Activated T-cell treated with anti-CD3 and anti-CD28 coated beads, Interleukin-2, amount 50 U/mL, for 72 hours (primary cell): ENCODE results near the gene SLC41A3. TPM values are rescaled to one million over a fixed set of nuclear protein-coding genes. Genes with fewer than 3 reads are reported as not detected.
"Not testable (repeated sequence)": the region's sequence is repeated elsewhere in the genome, so short reads cannot be mapped to it uniquely, and the experiment has no call there.

Experiments used
- ATAC-seq, 2 donors: fragments of 150-1000 bp; cut with Tn5 transposase; replicated peaks in 1 of 2; 2 replicates each; pipeline ENCODE4 v1.10.0; 2021; ENCODE audit warnings: moderate library complexity in 2 of 2, mild to moderate bottlenecking in 1 of 2
- DNase-seq, 2 donors: peaks; one replicate each; pipeline ENCODE4 v3.0.0; 2021 to 2022; ENCODE audit warnings: mixed read lengths in 1 of 2
- H3K27ac Mint-ChIP-seq: one replicate; pipeline ENCODE4 v1.8.0; 2022; ENCODE audit warnings: mild to moderate bottlenecking, moderate library complexity, mixed read lengths
- H3K27me3 Mint-ChIP-seq: one replicate; pipeline ENCODE4 v1.8.0; 2022; ENCODE audit warnings: low read depth, mixed read lengths
- H3K36me3 Mint-ChIP-seq, 2 donors: one replicate each; pipeline ENCODE4 v1.8.0; 2022; ENCODE audit warnings: mixed read lengths in 2 of 2, mild to moderate bottlenecking in 1 of 2; ENCODE audit not compliant: insufficient read depth in 2 of 2
- H3K4me1 Mint-ChIP-seq: one replicate; pipeline ENCODE4 v1.8.0; 2022; ENCODE audit warnings: low read depth, mixed read lengths
- H3K4me3 Mint-ChIP-seq, 2 donors: one replicate each; pipeline ENCODE4 v1.8.0; 2022; ENCODE audit warnings: mild to moderate bottlenecking in 2 of 2, mixed read lengths in 2 of 2, moderate library complexity in 2 of 2
- H3K9me3 Mint-ChIP-seq, 2 donors: one replicate each; pipeline ENCODE4 v1.8.0; 2022; ENCODE audit warnings: mixed read lengths in 2 of 2
- total RNA-seq, 2 donors: library from RNA; stranded (reverse); gene quantifications; one replicate each; pipeline ENCODE4 v1.2.3, GENCODE V29; 2022

SLC41A3 gene
- total RNA-seq, 2 donors from 2014 or later = 32.3 to 34.5 TPM

DNA sequence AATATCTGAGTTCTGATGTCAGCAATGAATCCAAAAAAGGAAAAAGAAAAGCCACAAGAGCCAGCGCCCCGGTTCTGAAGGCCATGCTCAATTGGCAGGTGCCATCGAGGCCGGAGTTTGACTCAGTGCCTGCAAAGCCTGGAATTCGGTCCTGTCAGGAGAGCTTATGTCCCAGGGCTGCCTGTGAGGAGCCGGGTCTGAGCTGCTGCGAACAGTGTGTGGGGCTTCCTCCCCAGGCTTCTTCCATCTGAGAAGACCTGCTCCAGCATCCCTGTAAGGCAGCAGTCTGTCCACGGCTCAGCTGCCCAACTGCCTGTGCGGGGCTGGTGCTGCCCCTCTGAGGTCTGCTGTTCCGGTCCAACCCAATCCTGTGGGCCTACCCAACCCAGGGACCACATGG, 68.8 kb downstream of the SLC41A3 start:
- Mint-ChIP-seq H3K27me3 (no peaks in the 10 kb centered on the region), H3K4me3 (no peak overlapping the region), H3K9me3 (no peaks in the 10 kb centered on the region), H3K4me1 (no peaks in the 10 kb centered on the region), H3K27ac (no peak overlapping the region), H3K36me3 (peaks cover 6 to 8% of the 10 kb centered on the region in 2 donors)
- ATAC-seq (no peak), DNase-seq (no peak)

DNA sequence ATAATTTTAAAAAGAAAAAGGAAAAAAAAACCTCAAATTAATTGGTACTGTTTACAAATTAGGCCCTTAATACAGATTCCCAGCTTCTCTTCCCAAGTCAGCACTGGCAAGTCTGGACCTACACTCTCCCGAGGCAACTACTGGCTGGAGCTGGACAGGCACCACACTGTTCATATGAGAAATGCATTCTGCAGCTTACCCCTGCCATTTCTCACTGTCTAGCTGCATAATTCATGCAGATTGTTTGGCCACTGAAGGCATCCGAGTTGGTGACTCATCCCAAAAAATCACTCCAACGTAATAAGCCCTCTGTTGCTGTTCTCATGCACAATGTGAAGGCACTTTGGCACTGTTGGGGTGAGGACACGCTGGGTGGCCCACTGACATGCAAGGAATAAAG, 69.7 kb downstream of the SLC41A3 start:
- DNase-seq (no peak), ATAC-seq (no peak)
- H3K36me3 Mint-ChIP-seq = peaks cover 6 to 8% of the 10 kb centered on the region in 2 donors
- no peaks in the 10 kb centered on the region for H3K27me3 Mint-ChIP-seq
- H3K27ac Mint-ChIP-seq = no peak overlapping the region
- no peak overlapping the region for H3K4me3 Mint-ChIP-seq
- no peaks in the 10 kb centered on the region for H3K4me1 Mint-ChIP-seq
- no peaks in the 10 kb centered on the region for H3K9me3 Mint-ChIP-seq

DNA sequence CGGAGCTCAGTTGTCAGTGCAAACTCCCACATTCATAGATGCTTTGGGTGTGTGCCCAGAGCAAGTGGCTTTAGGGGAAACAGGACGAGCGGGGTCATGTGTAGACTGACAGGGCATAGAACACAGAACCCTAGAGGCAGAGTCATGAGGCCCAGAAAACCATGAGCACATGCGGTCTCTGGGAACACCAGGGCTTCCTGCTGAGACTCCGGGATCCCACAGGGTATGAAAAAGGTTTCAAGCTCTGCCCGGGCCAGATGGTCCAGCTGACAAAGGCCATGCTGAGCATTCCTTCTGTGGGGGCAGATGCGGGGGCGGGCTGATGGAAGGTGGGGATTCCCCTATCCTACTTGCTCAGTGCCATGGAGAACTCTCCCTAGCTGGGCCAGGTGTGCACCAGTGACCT, 70.2 kb downstream of the SLC41A3 start:
- Mint-ChIP-seq H3K27ac (no peak overlapping the region), H3K9me3 (no peaks in the 10 kb centered on the region), H3K27me3 (no peaks in the 10 kb centered on the region), H3K36me3 (peaks cover 6 to 8% of the 10 kb centered on the region in 2 donors), H3K4me3 (no peak overlapping the region), H3K4me1 (no peaks in the 10 kb centered on the region)
- DNase-seq (no peak), ATAC-seq (no peak)

DNA sequence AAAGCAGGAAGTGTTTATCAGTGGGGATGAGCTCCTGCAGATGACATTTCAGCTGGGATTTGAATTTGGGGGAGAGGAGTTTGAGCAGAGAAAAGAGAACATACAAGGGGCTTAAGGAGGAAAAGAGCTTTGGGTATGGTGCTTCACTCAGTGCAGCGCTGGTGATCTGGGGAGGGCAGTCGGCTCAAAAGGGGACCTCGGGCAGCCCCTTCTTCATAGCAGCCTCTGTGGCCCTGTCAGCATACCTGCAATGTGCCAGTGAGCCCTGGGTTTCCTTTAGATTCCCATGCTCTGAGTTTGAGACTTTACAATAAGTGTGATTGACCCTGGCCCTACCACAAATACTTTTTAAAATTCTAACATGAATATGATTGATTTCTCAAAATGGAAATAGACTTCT, 74.7 kb downstream of the SLC41A3 start:
- H3K9me3 Mint-ChIP-seq = no peaks in the 10 kb centered on the region
- H3K4me1 Mint-ChIP-seq = no peaks in the 10 kb centered on the region
- H3K27ac Mint-ChIP-seq = no peak overlapping the region
- peaks cover 7 to 8% of the 10 kb centered on the region in 2 donors for H3K36me3 Mint-ChIP-seq
- ATAC-seq (no peak), DNase-seq (no peak)
- H3K4me3 Mint-ChIP-seq = no peak overlapping the region
- no peaks in the 10 kb centered on the region for H3K27me3 Mint-ChIP-seq

DNA sequence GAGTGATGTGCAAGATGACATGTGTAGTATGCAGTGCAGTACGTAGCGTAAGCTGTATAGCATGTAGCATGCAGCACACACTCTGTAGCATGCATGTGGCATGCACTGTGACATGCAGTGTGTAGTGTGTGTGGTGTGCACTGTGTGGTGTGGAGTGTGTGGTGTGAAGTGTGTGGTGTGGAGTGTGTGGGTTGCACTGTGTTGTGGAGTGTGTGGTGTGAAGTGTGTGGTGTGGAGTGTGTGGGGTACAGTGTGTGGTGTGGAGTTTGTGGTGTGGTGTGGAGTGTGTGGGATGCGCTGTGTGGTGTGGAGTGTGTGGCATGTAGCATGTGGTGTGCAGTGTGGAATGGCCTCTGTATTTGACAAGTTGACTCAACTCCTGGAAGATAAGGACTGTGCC, 75.7 kb downstream of the SLC41A3 start:
- ATAC-seq (peak in 1 of 2 donors; percentile 31), DNase-seq (no peak)
- Mint-ChIP-seq H3K27ac (no peak overlapping the region), H3K36me3 (peaks cover 7 to 8% of the 10 kb centered on the region in 2 donors), H3K4me1 (no peaks in the 10 kb centered on the region), H3K27me3 (no peaks in the 10 kb centered on the region), H3K4me3 (no peak overlapping the region), H3K9me3 (no peaks in the 10 kb centered on the region)

DNA sequence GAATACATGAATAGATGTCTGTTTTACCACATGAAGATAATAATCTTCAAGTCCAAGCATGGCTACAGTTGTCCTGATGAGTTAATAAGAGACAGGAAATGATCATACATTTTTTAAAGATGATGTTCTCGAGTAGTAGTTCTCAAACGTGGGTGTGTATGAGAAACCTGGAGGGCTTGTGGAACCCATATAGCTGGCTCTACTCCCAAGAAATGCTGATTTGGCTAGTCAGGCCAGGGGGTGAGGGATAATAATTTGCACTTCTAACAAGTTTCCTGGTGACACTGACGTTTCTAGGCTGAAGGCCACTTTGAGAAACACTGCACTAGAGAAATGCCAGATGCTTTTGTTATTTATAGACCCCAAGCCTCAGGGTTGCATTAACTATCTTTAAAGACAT, 78.0 kb downstream of the SLC41A3 start:
- Mint-ChIP-seq H3K4me3 (no peak overlapping the region), H3K4me1 (no peaks in the 10 kb centered on the region), H3K27ac (no peak overlapping the region), H3K27me3 (no peaks in the 10 kb centered on the region), H3K36me3 (peaks cover under 1 to 3% of the 10 kb centered on the region in 2 donors), H3K9me3 (peaks cover 2 to 5% of the 10 kb centered on the region in 2 donors)
- DNase-seq = no peak
- no peak for ATAC-seq

DNA sequence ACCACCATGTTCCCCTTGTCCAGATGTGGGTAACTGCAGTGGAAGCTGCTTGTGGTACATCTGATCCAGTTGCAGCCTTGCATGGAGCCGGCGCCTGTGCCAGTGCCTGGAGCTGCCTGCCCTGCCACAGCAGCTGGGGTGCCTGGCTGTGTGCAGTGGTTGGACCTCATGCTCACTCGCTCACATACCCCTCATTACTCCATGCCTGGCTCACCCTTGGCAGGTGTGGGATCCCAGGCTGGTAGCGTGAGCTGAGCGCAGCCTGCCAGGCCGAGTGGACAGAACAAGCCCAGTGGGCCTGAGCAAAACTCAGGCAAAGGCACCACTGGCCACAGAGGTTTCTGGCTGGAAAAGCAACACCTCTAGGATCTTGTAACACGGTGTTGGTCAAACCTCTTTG, 79.2 kb downstream of the SLC41A3 start:
- ATAC-seq (no peak), DNase-seq (no peak)
- Mint-ChIP-seq H3K27me3 (no peaks in the 10 kb centered on the region), H3K4me1 (no peaks in the 10 kb centered on the region), H3K27ac (no peak overlapping the region), H3K9me3 (peaks cover 2 to 5% of the 10 kb centered on the region in 2 donors), H3K4me3 (no peak overlapping the region), H3K36me3 (peaks cover 0 to 3% of the 10 kb centered on the region in 2 donors)

DNA sequence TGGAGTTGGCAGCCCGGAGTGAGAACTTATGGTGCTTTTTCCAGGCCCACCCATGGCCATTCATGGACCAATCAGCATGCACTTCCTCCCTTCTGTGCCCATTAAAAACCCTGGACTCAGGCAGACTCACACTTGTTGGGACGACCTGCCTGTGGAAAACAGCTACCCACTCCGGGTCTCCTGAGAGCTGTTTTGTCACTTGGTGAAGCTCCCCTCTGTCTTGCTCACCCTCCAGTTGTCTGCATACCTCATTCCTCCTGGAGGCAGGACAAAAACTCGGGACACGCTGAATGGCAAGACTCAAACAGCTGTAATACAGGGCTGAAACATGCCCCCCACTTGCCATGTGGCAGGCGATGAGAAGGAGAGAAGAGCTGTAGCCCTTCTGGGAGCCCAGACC, 79.7 kb downstream of the SLC41A3 start:
- Mint-ChIP-seq H3K36me3 (peaks cover 0 to 5% of the 10 kb centered on the region in 2 donors), H3K27ac (no peak overlapping the region), H3K27me3 (no peaks in the 10 kb centered on the region), H3K4me1 (no peaks in the 10 kb centered on the region), H3K9me3 (peaks cover 6 to 8% of the 10 kb centered on the region in 2 donors), H3K4me3 (no peak overlapping the region)
- DNase-seq = no peak
- no peak for ATAC-seq

DNA sequence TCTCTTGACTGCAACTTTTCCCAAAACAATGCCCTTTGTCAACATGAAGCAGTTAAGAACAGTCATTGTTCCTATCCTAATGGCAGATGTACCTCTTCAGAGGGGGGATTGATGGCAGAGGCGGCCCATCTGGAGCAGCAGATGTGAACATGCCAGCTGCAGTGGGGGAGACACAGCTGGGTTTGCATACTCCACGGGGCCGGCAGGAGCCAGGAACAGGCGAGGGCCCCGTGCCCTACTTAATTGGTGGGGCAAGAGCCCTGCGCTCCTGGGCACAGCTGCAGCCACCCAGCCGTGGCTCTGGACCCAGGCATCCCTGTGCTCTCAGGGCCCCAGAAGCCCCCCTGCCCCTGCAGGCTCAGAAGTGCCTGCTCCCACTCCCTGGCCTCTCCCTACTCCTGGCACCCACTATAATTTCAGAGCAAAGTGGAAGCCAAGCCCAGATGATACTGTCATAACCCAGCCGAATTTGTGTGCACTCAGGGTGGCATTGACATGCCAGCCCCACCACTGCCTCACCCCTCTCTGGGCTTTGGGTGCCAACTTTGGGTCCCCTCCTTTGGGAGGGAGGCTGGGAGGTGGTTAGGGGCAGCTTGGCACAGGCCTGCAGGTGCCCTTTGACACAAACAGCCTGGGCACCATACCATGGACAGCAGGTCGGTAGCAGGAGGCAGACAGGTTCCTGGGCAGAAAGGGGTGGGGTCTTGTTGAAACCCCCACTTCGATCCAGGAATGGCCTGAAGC, 80.3 kb downstream of the SLC41A3 start:
- DNase-seq (no peak), ATAC-seq (no peak)
- H3K27me3 Mint-ChIP-seq = no peaks in the 10 kb centered on the region
- no peak overlapping the region for H3K27ac Mint-ChIP-seq
- peaks cover 8 to 9% of the 10 kb centered on the region in 2 donors for H3K9me3 Mint-ChIP-seq
- no peak overlapping the region for H3K4me3 Mint-ChIP-seq
- H3K36me3 Mint-ChIP-seq = peaks cover 0 to 5% of the 10 kb centered on the region in 2 donors
- no peaks in the 10 kb centered on the region for H3K4me1 Mint-ChIP-seq

DNA sequence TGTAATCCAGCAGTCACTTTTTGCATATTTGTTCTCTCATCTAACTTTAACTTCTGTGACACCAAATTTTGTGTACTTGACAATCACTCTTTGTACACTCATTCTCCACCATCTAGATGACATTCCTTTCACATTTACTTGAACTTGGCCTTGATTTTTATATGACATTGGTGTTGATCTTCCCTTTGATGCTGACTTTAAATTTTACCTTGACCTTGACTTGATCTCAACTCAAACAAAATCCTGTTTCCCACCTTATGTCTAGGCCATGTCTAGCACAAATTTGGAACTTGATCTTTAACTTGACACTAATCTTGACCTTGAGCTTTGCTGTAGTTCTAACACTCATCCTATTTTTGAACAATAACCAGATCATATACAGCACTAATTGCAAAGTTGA, 81.7 kb downstream of the SLC41A3 start:
- Mint-ChIP-seq H3K4me1 (no peaks in the 10 kb centered on the region), H3K36me3 (peaks cover 0 to 5% of the 10 kb centered on the region in 2 donors), H3K9me3 (peaks cover 8 to 10% of the 10 kb centered on the region in 2 donors), H3K27ac (no peak overlapping the region), H3K27me3 (no peaks in the 10 kb centered on the region), H3K4me3 (no peak overlapping the region)
- ATAC-seq (no peak), DNase-seq (no peak)

DNA sequence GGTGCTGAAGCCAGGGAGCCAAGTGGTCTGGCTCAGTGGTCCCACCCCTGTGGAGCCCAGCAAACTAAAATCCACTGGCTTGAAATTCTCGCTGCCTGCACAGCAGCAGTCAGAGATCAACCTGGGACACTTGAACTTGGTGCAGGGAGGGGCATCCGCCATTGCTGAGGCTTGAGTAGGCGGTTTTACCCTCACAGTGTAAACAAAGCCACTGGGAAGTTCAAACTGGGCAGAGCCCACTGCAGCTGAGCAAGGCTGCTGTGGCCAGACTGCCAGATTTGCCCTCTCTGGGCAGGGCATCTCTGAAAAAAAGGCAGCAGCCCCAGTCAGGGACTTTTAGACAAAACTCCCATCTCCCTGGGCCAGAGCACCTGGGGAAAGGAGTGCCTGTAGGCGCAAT, 87.2 kb downstream of the SLC41A3 start:
- H3K4me3 Mint-ChIP-seq, DNase-seq, H3K27ac Mint-ChIP-seq, H3K27me3 Mint-ChIP-seq, H3K9me3 Mint-ChIP-seq, ATAC-seq, H3K36me3 Mint-ChIP-seq, H3K4me1 Mint-ChIP-seq: not testable (repeated sequence)

DNA sequence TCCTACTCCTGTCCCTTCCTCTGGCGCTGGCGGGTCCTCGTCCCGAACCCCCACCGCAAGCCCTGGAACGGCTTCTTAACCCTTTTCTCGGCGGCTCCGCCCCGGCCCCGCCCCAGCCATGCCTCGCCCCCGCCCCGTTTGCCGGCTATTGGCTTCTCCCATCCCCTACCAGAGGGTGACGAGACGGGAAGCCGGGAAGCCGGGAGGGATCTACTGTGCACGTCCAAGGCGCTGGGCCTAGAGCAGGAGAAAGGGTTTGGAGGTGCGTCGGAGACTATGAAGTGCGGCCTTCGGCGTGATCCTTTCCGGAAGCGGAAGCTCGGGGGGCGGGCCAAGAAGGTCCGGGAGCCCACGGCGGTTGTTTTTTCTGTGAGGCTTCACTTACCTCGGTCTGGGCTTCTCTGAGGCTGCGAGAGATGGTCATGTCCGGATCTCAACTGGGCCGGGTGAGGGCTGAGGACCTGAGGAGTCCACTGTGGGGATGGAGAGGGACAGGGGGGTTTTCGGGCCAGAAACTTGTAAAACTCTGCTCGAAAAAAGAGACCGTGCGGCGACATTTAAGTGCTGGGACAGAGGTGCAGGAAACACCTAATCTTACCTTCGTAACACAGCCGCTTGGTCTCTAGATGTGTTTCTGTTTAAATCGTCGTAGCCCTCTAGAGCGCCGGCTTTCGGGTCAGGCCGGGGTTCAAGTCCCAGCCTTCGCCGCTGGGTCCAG, 93.5 kb downstream of the SLC41A3 start:
- DNase-seq = peak; percentile 73 to 83
- Mint-ChIP-seq H3K27me3 (no peaks in the 10 kb centered on the region), H3K9me3 (no peaks in the 10 kb centered on the region)

DNA sequence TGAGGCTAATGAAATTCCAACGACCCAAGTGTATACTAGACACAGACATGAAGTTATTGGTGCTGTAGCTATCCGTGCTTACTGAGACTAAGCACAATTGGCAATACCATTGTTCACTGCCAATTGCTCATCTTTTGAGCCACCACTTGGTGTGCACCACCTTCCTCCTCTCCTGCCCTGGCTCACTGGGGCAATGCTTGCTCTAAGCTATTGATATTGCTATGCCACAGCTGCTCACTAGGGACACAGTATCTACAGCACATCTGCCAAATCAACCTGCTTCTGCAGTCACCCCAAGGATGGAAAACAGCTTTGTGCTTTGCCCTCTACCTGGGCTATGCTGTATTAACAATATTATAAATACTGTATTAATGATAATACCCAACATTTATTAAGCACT, 99.0 kb downstream of the SLC41A3 start:
- H3K27ac Mint-ChIP-seq, H3K36me3 Mint-ChIP-seq, DNase-seq, H3K9me3 Mint-ChIP-seq, H3K4me3 Mint-ChIP-seq, H3K27me3 Mint-ChIP-seq, H3K4me1 Mint-ChIP-seq: not testable (repeated sequence)
- peak; percentile 52 to 62 for ATAC-seq

More for the DNA sequence above, 93.5 kb downstream of the SLC41A3 start:
- ATAC-seq = peak; percentile 94
- Mint-ChIP-seq H3K4me1 (peaks cover 5% of the 10 kb centered on the region), H3K27ac (peak overlapping the region; percentile 96), H3K4me3 (peak overlapping the region; percentile 93 to 98), H3K36me3 (peaks cover 2 to 5% of the 10 kb centered on the region in 2 donors)
